ENCODE data around the gene SOD1. TPM values are rescaled to one million over a fixed set of nuclear protein-coding genes. Genes with fewer than 3 reads are reported as not detected.
A peak's percentile ranks its signal among the peaks of the same experiment; 100 is the strongest.

The SOD1 gene
- total RNA-seq, 2 experiments from 2014 or later = 281 to 297 TPM

DNA sequence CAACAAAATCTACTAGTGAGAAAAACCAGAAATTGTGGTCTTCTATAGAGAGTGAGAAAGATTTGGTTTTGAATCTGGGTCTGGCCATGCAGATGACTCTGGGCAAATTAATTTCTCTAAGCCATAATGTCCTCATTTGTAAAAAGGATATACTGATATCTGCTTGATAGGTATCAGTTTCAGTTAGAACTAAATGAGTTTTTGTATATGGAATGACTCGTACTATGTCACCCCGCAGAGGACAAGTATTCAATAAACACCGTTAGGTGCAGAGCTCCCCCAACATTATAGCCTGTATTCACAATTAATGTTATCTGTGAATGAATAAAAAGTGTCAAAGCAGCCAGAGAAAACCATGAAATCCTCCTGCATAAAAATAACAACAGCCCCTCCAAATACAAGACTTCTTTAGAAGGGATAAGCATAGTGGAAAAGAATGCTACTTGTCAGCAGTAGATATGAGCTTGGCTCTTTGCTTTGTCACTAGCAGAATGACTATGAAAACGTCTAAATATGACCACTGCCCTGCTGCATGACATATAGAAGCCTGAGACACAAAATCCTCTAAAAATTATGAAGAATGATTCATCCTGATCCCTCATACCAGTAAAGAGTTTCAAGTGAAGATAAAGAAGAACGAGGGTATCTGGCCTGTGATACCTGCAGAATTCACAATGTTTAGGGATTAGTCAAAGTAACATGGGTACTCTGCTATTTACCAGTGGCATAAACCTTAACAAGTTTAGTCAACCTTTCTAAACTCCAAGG lies 54.7 kb downstream of the SOD1 start:
- intact Hi-C loops (cut with micrococcal nuclease) = loop anchor here (2.0 to 5.0 kb wide), 3 partner anchors 17 to 372 kb away; partner anchors contain the start of gene TIAM1
- CTCF ChIA-PET = no interaction called here
- Mint-ChIP-seq H3K27me3 (ENCODE audit: low read depth) (no peaks in the 10 kb centered on the region), H3K4me1 (ENCODE audit: low read depth) (peaks cover 83% of the 10 kb centered on the region), H3K27ac (peak overlapping the region; percentile 36), H3K36me3 (ENCODE audit: low read depth) (peaks cover 6% of the 10 kb centered on the region), H3K4me3 (no peak overlapping the region), H3K9me3 (no peaks in the 10 kb centered on the region)
- no peak for DNase-seq

DNA sequence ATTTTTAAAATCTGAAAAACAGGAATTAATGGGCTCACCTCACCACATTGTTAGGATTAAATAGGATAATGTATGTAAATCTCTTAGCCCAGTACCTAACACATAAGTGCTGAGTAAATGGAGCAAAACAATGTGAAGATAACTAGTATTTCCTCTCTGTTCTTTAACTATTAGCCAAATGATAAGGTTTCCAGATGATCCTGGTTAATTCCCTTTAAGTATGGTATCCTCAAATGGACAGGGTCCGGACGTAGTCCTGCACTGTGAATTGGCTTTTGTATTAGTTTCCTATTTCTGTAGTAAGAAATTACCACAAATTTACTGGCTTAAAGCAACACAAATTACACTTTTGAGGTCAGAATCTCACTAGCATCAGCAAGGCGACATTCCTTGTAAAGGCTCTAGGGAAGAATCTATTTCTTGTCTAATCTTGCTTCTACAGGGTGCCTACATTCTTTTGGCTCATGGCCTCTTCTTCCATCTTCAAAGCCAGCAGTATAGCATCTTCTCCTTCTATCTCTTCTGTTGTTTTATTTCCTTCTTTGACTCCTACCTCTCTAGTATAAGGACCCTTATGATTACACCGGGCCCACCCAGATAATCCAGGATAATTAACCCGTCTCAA lies 55.4 kb downstream of the SOD1 start:
- intact Hi-C loops (cut with micrococcal nuclease) = loop anchor here (2.0 to 5.0 kb wide), 3 partner anchors 16 to 373 kb away; partner anchors contain the start of gene TIAM1
- Mint-ChIP-seq H3K9me3 (no peaks in the 10 kb centered on the region), H3K36me3 (ENCODE audit: low read depth) (peaks cover 9% of the 10 kb centered on the region), H3K27ac (no peak overlapping the region), H3K4me1 (ENCODE audit: low read depth) (peaks cover 79% of the 10 kb centered on the region), H3K4me3 (no peak overlapping the region), H3K27me3 (ENCODE audit: low read depth) (no peaks in the 10 kb centered on the region)
- no peak for DNase-seq
- CTCF ChIA-PET = no interaction called here

DNA sequence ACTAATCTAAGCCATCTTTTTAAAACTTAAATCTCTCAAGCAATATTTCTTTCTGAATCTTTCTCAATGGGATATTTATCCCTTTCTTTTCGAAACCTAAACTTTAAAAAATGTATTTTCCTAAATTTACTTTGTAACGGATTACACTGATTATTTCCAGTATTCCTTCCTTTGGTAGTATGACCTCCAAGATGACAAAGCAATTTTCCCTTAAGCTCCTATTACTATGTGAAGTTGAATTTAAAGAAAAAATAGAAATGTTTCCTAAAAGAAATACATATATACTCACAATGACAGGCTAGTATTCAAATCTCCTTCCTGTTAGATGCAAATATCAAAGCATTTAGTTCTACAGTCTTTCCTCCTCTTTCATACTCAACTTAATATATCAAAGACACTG lies 56.6 kb downstream of the SOD1 start:
- peaks cover 78% of the 10 kb centered on the region for H3K4me1 Mint-ChIP-seq (ENCODE audit: low read depth)
- no peak overlapping the region for H3K27ac Mint-ChIP-seq
- no peaks in the 10 kb centered on the region for H3K9me3 Mint-ChIP-seq
- H3K27me3 Mint-ChIP-seq (ENCODE audit: low read depth) = no peaks in the 10 kb centered on the region
- H3K36me3 Mint-ChIP-seq (ENCODE audit: low read depth) = peaks cover 10% of the 10 kb centered on the region
- no peak for DNase-seq
- intact Hi-C loops (cut with micrococcal nuclease) = no loop called here
- H3K4me3 Mint-ChIP-seq = no peak overlapping the region
- CTCF ChIA-PET = interaction anchor here (0.7 kb wide), 1 partner anchor 29 kb away, joined by 4 read pairs; no protein-coding TSS in a partner anchor

Other genes with a start within 250 kb of the SOD1 start
- gene SCAF4, start 72.4 kb downstream of the SOD1 start, total RNA-seq = 10 to 100 TPM; 39.6 to 40.5 TPM
- gene HUNK, start 213.3 kb downstream of the SOD1 start, total RNA-seq = under 1 TPM; 0.10 to 0.20 TPM

Data from activated naive CD4-positive, alpha-beta T cell treated with anti-CD3 and anti-CD28 coated beads for 36 hours (primary cell).